ENCODE data around the gene SLC2A1. TPM values are rescaled to one million over a fixed set of nuclear protein-coding genes. Genes with fewer than 3 reads are reported as not detected.
A peak's percentile ranks its signal among the peaks of the same experiment; 100 is the strongest.

Gene SLC2A1
- total RNA-seq, 2 donors from 2014 or later = 25.0 to 51.5 TPM

DNA sequence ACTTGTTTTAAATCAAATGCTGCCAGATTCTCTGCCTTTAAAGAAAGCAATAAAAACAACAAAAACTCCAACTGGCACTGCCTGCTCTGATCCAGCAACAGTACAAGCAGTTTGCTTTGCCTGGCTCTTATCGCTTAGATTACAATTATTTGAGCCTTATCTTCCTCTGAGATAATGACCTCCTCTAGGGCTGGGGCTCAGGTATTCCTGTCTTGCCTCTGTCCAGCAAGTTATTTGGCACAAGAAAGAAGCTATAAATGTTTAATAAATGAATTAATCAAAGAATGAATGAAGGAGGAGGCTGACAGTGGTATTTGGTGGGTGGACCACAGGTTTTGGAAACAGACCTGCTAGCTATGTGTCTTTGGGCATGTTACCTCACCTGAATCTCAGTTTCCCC is 6.7 kb upstream of the SLC2A1 start:
- H3K9me3 ChIP-seq = no peaks in the 10 kb centered on the region
- TF ChIP-seq, protein P1, sequence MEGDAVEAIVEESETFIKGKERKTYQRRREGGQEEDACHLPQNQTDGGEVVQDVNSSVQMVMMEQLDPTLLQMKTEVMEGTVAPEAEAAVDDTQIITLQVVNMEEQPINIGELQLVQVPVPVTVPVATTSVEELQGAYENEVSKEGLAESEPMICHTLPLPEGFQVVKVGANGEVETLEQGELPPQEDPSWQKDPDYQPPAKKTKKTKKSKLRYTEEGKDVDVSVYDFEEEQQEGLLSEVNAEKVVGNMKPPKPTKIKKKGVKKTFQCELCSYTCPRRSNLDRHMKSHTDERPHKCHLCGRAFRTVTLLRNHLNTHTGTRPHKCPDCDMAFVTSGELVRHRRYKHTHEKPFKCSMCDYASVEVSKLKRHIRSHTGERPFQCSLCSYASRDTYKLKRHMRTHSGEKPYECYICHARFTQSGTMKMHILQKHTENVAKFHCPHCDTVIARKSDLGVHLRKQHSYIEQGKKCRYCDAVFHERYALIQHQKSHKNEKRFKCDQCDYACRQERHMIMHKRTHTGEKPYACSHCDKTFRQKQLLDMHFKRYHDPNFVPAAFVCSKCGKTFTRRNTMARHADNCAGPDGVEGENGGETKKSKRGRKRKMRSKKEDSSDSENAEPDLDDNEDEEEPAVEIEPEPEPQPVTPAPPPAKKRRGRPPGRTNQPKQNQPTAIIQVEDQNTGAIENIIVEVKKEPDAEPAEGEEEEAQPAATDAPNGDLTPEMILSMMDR (IDR thresholded peaks at IDR 0.05) = no peak
- no peaks in the 10 kb centered on the region for H3K27me3 ChIP-seq
- no peaks in the 10 kb centered on the region for H3K36me3 ChIP-seq
- H3K4me1 ChIP-seq = peaks cover 0 to 14% of the 10 kb centered on the region in 2 donors
- no peak for DNase-seq (ENCODE audit: low spot score)
- H3K4me3 ChIP-seq = no peak overlapping the region
- no peak overlapping the region for H3K27ac ChIP-seq

DNA sequence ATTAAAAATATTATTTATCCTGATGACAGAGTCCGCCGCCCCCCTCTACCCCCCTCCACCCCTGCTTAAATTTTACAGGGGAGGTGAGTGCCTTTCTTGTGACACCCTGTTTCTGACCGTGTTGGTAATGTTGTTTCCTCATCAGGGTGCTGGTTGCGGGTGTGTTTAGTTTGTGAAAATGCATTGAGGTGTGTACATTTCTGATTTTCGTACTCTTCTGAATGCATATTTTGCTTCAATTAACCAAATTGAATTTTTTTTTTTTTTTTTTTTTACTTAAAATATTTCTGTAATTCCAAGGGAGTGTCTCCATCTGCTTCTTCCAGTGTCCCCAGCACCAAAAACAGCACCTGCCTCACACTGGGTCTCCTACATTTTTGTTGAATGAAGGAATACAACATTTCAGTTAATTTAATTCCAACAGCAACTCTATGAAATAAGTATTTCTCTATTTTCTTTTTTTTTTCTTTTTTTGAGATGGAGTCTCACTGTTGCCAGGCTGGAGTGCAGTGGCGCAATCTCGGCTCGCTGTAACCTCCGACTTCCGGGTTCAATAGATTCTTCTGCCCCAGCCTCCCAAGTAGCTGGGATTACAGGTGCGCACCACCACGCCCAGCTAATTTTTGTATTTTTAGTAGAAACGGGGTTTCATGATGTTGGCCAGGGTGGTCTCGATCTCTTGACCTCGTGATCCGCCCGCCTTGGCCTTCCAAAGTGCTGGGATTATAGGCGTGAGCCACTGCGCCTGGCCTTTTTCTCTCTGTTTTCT is 5.6 kb upstream of the SLC2A1 start:
- H3K9me3 ChIP-seq = no peaks in the 10 kb centered on the region
- H3K27ac ChIP-seq = no peak overlapping the region
- H3K4me1 ChIP-seq = peaks cover 0 to 21% of the 10 kb centered on the region in 2 donors
- H3K27me3 ChIP-seq = no peaks in the 10 kb centered on the region
- no peak for DNase-seq (ENCODE audit: low spot score)
- H3K36me3 ChIP-seq = no peaks in the 10 kb centered on the region
- TF ChIP-seq, protein P1 (IDR thresholded peaks at IDR 0.05) = no peak
- H3K4me3 ChIP-seq = no peak overlapping the region

DNA sequence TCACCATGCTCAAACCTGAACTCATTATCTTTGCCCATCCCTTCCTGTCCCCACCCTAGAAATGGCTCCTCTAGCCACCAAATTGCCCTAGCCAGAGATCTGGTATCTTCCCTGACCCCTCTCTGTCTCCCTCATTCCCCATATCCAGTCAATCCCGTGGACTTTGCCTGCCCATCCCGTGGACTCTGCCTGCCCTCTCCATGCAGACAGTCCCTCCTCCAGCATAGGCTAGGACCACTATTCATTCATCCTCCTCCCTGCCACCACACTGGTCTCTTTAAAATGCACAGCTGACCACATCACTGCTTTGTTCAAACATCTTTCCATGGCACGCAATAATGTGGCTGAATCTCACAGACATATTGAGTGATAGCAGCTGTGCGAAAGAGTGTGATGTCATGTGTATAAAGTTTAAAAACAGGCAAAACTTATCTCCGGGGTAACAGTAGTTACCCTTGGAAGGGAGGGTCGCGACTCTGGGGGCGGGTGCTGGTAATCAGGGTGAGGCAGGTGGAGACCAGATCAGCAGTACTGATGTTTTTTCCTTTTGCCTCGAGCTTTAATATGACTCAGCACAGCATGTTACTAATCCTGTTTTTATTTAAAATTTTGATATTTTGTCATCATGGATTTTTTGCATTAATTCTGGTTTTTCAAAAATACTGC is 4.8 kb upstream of the SLC2A1 start:
- Histone ChIP-seq H3K4me1 (peaks cover 0 to 27% of the 10 kb centered on the region in 2 donors), H3K27me3 (no peaks in the 10 kb centered on the region), H3K4me3 (no peak overlapping the region), H3K9me3 (no peaks in the 10 kb centered on the region), H3K27ac (peak overlapping the region in 1 of 2 donors; percentile 20), H3K36me3 (no peaks in the 10 kb centered on the region)
- TF ChIP-seq, protein P1 (IDR thresholded peaks at IDR 0.05) = no peak
- no peak for DNase-seq (ENCODE audit: low spot score)

DNA sequence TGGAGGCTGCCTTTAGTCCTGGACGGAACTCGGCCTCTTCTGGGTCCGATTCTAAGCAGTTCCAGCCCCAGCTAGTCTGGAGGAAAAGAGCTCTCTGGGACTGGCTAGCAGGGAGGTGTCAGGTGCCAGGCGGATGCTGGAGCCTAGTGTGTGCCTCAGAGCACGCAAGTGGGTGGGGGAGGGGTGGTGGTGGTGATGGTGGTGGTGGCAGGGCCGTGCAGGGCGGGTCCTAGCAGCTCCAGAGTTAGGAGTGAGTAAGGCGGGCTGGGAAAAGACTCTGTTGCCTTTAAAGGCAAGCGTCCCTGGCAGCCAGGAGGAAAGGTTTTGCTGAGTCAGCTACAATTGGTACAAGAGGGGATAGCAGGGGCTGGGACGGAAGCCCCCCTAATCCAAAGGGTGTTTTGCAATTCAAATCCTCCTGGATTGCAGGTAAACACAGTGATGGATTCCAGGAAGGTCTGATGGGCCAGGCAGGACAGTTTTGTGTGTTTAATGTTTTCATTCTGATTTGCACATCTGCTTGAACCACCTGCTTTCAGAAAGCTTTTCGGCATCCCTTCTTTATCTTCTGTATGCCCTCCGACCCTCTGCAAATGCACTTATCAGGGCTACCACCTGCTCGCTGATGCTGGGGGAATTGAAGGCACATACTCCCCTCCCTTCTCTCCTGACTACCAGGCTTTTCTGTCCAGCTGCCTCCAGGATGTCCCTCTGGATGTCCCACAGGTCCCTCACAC is 4.1 kb upstream of the SLC2A1 start:
- DNase-seq (ENCODE audit: low spot score) = no peak
- Histone ChIP-seq H3K4me3 (no peak overlapping the region), H3K36me3 (no peaks in the 10 kb centered on the region), H3K4me1 (peaks cover 0 to 27% of the 10 kb centered on the region in 2 donors), H3K9me3 (no peaks in the 10 kb centered on the region), H3K27me3 (no peaks in the 10 kb centered on the region), H3K27ac (peak overlapping the region in 1 of 2 donors; percentile 20)
- TF ChIP-seq, protein P1 (IDR thresholded peaks at IDR 0.05) = no peak

DNA sequence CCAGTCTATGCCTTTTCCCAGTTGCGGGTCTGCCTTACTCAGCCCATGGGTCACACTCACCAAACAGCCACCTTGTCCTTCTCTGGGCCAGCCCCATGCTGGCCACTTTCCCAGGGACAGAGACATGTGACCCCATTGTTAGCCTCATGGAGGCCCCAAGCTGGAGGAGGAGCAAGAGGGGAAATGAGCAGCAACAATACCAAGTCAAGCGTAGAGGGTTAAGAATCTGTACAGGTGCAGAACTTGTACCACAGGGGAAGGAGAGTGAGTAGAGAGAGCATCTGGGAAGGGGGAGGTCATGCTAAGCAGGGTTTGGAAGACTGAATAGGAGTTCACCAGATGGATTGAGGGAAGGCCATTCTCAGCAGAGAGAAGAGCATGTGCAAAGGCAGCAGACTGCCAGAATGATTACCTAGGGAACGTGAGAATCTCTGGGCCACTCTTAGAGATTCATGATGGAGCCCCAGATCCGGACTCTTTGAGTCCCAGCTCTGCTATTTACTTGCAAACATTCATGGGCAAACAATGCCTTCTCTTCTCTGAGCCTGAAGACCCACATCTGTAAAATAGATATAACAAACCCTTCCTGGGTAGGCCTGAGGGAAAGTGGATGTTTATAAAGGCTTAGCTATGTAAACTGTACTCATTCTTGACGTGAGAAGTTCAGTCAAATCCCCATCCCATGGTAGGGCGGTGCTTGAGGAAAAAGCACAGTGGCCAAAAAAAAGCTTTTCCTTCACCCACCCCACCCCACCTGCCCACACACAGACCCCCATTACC is 2.8 kb upstream of the SLC2A1 start:
- TF ChIP-seq, protein P1 (IDR thresholded peaks at IDR 0.05) = no peak
- Histone ChIP-seq H3K36me3 (no peaks in the 10 kb centered on the region), H3K27ac (no peak overlapping the region), H3K4me1 (peaks cover 0 to 37% of the 10 kb centered on the region in 2 donors), H3K27me3 (no peaks in the 10 kb centered on the region), H3K9me3 (no peaks in the 10 kb centered on the region), H3K4me3 (no peak overlapping the region)
- no peak for DNase-seq (ENCODE audit: low spot score)
